T follicular helper cell (primary cell): ENCODE results near the gene AVPR2.
A peak's percentile ranks its signal among the peaks of the same experiment; 100 is the strongest.

Source experiments
- DNase-seq: peaks from one replicate; pipeline ENCODE4 v3.0.0-alpha.2; 2020; ENCODE audit warnings: low read depth

AVPR2 gene

GRCh38 chrX:153932220-153932915 lies 27.9 kb downstream of the AVPR2 start:
- DNase-seq, result no peak

GRCh38 chrX:153933748-153934147 lies 29.3 kb downstream of the AVPR2 start:
- DNase-seq, result no peak

GRCh38 chrX:153934148-153934761 lies 29.8 kb downstream of the AVPR2 start:
- no peak for DNase-seq

- DNase-seq, result peak; percentile 30
Observed at GRCh38 chrX:153934762-153935325, 30.4 kb downstream of the AVPR2 start, which contains the start of gene NAA10. TSS of gene NAA10 (minus strand) at chrX:153935037. CDS start at chrX:153934904, 133 bp downstream.

- no peak for DNase-seq
Observed at GRCh38 chrX:153935326-153935851, 30.9 kb downstream of the AVPR2 start.

GRCh38 chrX:153937056-153937455 lies 32.6 kb downstream of the AVPR2 start:
- no peak for DNase-seq

GRCh38 chrX:153938226-153938786 lies 33.8 kb downstream of the AVPR2 start:
- no peak for DNase-seq

GRCh38 chrX:153939573-153939972 lies 35.1 kb downstream of the AVPR2 start:
- no peak for DNase-seq

GRCh38 chrX:153941336-153942252 lies 37.1 kb downstream of the AVPR2 start:
- no peak for DNase-seq

- peak; percentile 31 for DNase-seq
Observed at GRCh38 chrX:153944140-153944799, 39.8 kb downstream of the AVPR2 start, which contains the start of gene RENBP. TSS of gene RENBP (minus strand) at chrX:153944643. CDS start at chrX:153944610, 33 bp downstream.

GRCh38 chrX:153944800-153945150 lies 40.3 kb downstream of the AVPR2 start:
- DNase-seq, result no peak

- DNase-seq, result no peak
Observed at GRCh38 chrX:153945956-153946943, 41.8 kb downstream of the AVPR2 start.

- DNase-seq, result peak; percentile 74
Observed at GRCh38 chrX:153947009-153947769, 42.7 kb downstream of the AVPR2 start.

GRCh38 chrX:153948002-153948466 lies 43.6 kb downstream of the AVPR2 start:
- DNase-seq, result no peak

- DNase-seq, result no peak
Observed at GRCh38 chrX:153948847-153949805, 44.7 kb downstream of the AVPR2 start.

- DNase-seq, result no peak
Observed at GRCh38 chrX:153950127-153950526, 45.7 kb downstream of the AVPR2 start.

GRCh38 chrX:153951683-153952372 lies 47.4 kb downstream of the AVPR2 start:
- no peak for DNase-seq
